HG02759 (cell line): Measurements from ENCODE around the gene COL25A1.
"Not testable (repeated sequence)": the region's sequence is repeated elsewhere in the genome, so short reads cannot be mapped to it uniquely, and the experiment has no call there.

ENCODE experiments used
- ATAC-seq: cut with Tn5 transposase; IDR thresholded peaks from one replicate; pipeline ENCODE4 v1.9.1; 2021; ENCODE audit warnings: mild to moderate bottlenecking, moderate library complexity; ENCODE audit not compliant: unreplicated experiment

The COL25A1 gene

DNA sequence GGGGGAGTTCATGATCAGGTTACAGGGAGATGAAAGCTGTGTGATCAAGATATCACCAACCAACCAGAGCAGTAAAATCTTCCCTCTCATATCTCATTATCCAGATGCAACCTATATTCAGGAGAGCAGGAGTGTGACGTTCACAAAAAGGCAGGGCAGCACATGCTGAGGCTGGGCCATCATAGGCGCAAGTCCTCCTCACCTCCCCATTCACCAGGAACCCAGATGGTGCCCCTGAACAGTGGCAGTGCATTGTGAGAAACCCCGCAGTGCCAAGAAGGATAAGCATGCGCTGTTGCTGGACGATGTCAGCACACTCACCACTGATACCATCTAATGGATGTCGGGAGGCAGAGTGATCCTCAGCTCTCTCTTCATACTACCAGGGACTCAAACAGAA is 170.9 kb downstream of the COL25A1 start:
- ATAC-seq: no peak

- no peak for ATAC-seq
These were observed 173.9 kb downstream of the COL25A1 start for GRCh38 chr4:109128589-109128988.

DNA sequence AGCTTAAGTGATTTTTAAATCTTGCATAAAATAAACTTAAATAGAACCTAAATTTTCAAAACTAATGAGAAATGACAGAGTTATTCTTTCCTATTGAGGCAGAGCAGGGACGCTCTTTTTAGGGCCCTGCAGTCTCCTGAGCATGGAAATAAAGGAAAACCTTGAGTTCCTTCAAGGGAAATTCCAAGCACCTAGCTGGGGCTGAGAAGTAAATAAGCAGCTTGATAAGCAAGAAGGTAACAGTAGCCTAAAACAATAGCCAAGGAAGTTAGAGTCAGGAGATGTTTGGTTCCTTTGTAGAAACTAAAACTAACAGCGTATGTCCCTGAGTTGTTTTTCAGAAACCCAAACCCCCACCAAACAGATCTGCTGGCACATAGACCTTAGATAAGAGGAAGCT is 174.6 kb downstream of the COL25A1 start:
- no peak for ATAC-seq

DNA sequence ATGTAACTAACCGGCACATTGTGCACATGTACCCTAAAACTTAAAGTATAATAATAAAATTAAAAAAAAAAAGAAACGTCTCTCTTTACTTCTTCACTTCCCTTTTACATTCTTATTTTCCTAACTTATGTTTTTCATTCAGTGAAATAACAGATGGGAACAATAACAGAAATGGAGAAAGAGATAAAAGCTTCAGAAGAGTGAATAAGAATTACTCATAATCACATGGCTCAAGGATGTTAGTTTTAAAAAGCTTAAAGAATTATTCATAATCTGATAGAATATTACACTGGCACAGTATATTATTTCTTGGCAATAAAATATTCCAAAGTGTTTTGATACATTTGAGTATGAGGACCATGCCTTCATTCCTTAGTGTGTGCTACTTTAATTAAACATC is 175.6 kb downstream of the COL25A1 start:
- no peak for ATAC-seq

GRCh38 chr4:109125084-109125483 is 177.4 kb downstream of the COL25A1 start:
- no peak for ATAC-seq

GRCh38 chr4:109123951-109124350 is 178.5 kb downstream of the COL25A1 start:
- no peak for ATAC-seq

GRCh38 chr4:109121561-109121960 is 180.9 kb downstream of the COL25A1 start:
- ATAC-seq: no peak

DNA sequence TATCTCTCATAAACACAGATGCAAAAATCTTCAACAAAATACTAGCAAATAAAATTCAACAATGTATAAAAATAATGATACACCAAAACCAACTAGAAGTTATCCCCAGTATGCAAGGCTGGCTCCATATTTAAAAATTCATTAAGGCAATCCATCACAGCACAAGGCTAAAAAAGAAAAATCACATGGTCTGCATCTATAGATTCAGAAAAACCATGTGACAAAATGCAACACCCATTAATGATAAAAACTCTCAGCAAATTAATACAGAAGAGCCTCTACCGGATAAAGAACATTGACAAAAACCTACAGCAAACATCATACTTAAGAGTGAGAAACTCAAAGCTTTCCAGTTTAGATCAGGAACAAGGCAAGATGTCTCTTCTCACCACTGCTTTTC is 182.6 kb downstream of the COL25A1 start:
- no peak for ATAC-seq

DNA sequence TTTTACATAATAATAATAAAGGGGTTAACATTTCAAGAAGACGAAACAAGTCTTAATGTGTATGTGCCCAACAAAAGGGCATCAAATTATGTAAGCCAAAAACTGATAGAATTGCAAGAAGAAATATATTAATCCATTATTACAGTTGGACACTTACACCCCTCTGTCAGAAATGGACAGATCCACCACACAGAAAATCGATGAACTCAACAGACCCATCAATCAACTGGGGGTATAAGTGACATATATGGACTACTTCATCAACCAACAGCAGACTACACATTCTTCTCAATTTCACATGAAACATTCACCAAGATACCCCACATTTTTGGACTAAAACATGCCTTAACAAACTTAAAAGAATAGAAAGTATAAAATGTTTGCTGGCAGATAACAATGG is 183.8 kb downstream of the COL25A1 start:
- no peak for ATAC-seq

DNA sequence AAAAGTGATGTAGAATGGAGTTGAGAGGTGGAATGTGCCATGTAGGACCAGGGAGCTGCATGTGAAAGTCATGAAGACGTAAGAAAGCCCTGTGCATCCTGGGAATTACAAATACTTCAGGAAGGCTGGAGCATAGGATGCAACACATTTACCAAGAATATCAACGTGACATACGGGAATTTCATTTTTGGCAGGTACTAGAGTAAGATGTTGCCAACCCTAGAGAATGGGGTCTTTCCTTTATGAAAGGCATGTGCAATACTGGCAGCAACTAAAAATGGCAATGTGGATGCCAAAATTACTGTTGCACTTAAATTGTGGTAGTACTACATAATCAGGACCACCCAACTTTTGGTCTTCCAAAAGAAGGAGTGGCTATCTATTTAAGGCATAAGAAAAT is 188.0 kb downstream of the COL25A1 start:
- ATAC-seq: no peak

DNA sequence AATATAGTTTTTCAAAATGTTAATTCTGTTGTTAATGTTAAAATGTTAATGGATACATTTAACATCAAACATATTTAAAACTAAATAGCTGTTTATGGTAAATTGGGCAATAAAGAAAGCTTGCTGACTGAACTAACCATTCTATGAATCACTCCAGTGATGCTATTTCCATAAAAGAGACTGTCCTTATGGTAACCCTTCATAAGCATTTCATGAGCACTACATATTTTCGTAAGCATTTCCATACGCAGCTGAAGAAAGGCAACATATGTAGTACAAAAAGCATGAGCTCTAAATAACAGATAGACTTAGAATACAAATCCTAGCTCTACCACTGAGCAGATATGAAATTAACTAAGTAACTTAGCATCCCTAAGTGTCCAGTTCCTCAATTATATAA is 188.9 kb downstream of the COL25A1 start:
- no peak for ATAC-seq

GRCh38 chr4:109111031-109111430 is 191.4 kb downstream of the COL25A1 start:
- no peak for ATAC-seq

GRCh38 chr4:109108215-109108614 is 194.2 kb downstream of the COL25A1 start:
- ATAC-seq: not testable (repeated sequence)

- ATAC-seq: no peak
These were observed 208.4 kb downstream of the COL25A1 start for GRCh38 chr4:109094056-109094455.

DNA sequence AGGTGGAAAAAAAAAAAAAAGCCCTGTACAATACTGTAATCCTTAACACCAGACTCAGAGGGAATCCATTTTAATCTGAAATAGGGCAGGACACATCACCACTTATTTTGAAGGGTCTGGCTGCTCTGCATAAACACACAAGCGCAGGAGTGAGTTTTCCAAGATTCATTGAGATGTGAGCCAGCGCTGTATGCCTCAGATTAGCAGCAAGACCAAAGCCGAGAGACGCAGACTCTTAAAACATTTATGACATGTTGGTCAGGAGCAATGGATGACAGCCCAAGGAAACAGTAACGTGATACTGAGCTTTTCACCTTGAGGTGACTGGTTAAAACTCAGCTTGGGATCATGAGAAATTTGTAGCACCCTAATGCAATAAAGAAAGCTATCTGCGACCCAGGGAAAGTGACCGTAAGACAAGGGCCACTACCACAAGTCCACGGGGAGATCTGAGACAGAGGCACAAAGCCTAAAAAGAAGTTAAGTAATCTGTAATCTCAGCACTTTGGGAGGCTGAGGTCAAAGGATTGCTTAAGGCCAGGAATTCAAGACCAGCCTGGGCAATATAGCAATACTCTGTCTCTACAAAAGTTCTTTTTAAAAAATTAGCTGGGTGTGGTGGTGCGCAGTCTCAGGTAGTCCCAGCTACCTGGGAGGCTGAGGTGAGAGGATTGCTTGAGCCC is 210.6 kb downstream of the COL25A1 start:
- no peak for ATAC-seq

DNA sequence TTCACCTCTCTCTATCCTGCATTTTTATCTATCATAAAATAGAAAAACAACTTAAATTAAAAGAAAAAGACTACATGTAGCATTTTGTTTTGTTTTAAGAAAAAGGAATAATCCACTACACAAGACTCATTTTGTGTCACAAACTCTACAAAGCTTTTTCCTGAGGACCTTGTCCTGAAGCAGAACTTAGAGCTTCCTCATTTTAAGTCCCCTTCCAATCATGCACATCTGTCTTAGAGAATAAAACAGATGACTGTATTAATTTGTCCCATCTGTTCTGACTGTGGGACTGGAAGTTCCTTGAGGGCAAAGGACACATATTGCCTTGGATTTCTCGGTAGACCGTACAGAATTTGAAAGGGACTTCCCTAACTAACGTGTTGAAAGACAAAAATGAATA is 218.5 kb downstream of the COL25A1 start:
- no peak for ATAC-seq

DNA sequence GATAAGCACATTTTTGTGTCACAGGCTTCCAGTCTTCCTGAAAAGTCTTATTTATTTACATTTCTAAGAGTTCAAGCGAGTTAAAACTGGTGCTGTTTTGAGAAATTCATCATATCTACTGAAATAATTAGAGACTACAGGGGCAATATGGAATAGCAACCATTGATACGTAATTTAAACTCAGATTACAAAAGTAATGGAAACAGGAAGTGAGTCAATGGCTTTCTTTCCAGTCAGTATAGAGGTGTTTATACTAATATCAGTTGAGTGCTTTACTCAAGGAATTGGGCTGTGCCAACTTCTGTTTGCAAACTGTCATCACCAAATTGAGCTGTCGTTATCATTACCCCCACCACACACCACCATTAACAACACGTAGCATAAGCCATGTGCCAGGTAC is 222.7 kb downstream of the COL25A1 start:
- ATAC-seq: no peak

- ATAC-seq: no peak
These were observed 223.3 kb downstream of the COL25A1 start for GRCh38 chr4:109079201-109079600.

DNA sequence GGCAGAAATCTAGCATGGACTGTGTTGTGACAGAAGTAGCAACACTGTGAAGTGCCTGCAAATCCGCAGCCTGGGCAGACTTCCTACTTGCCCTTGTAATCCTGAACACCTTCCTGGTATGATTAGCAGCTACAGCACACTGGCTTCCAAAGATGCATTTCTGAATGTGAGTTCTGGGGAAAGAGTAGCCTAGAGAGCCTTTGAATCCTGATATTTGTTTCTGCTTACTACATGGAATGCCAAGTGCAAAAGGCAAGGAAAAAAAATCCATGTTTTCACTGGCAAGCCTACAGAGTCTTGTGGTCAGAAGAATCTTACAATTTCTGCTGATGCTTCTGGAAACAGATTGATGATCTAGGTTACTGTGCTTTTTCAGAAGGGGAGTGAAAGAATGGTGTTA is 223.7 kb downstream of the COL25A1 start:
- ATAC-seq: no peak

- ATAC-seq: no peak
These were observed 225.0 kb downstream of the COL25A1 start for GRCh38 chr4:109077505-109077904.

GRCh38 chr4:109076709-109077108 is 225.7 kb downstream of the COL25A1 start:
- ATAC-seq: not testable (repeated sequence)

GRCh38 chr4:109075621-109076020 is 226.8 kb downstream of the COL25A1 start:
- no peak for ATAC-seq

GRCh38 chr4:109072595-109072994 is 229.9 kb downstream of the COL25A1 start:
- ATAC-seq: no peak
